Activated naive CD8-positive, alpha-beta T cell (primary cell): Measurements from ENCODE around the gene CES1.
"Not testable (repeated sequence)": the region's sequence is repeated elsewhere in the genome, so short reads cannot be mapped to it uniquely, and the experiment has no call there.

Experiments used
- H3K27ac Mint-ChIP-seq: one replicate; pipeline ENCODE4 v1.8.0; 2021; ENCODE audit warnings: mixed read lengths
- H3K27me3 Mint-ChIP-seq: one replicate; pipeline ENCODE4 v1.8.0; 2021; ENCODE audit warnings: mixed read lengths
- H3K36me3 Mint-ChIP-seq: one replicate; pipeline ENCODE4 v1.8.0; 2021; ENCODE audit warnings: mixed read lengths
- H3K4me1 Mint-ChIP-seq: one replicate; pipeline ENCODE4 v1.8.0; 2021; ENCODE audit warnings: low read depth, mixed read lengths
- H3K4me3 Mint-ChIP-seq: one replicate; pipeline ENCODE4 v1.8.0; 2021; ENCODE audit warnings: mild to moderate bottlenecking, mixed read lengths
- H3K9me3 Mint-ChIP-seq: one replicate; pipeline ENCODE4 v1.8.0; 2021; ENCODE audit warnings: low read depth, mixed read lengths

The CES1 gene

DNA sequence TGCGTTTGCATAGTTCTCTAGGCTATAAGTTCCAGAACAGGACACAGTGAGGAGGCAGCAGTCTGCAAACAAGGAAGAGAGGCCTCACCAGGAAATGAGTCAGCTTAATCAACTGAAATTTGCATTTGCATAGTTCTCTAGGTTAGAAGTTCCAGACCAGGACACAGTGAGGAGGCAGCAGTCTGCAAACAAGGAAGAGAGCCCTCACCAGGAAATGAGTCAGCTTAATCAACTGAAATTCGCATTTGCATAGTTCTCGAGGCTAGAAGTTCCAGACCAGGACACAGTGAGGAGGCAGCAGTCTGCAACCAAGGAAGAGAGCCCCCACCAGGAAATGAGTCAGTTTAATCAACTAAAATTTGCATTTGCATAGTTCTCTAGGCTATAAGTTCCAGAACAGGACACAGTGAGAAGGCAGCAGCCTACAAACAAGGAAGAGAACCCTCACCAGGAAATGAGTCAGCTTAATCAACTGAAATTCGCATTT, 79.7 kb downstream of the CES1 start:
- Mint-ChIP-seq H3K4me3 (peak overlapping the region; percentile 18), H3K4me1 (peaks cover 23% of the 10 kb centered on the region), H3K27ac (peak overlapping the region; percentile 92)
- H3K27me3 Mint-ChIP-seq, H3K9me3 Mint-ChIP-seq, H3K36me3 Mint-ChIP-seq: not testable (repeated sequence)
